HepG2 (cell line): ENCODE results near the gene HSD17B8. TPM values are rescaled to one million over a fixed set of nuclear protein-coding genes. Genes with fewer than 3 reads are reported as not detected.
A peak's percentile ranks its signal among the peaks of the same experiment; 100 is the strongest.

ENCODE experiments used
- ATAC-seq: fragments of 200-7000 bp; cut with Tn5 transposase; 3 replicates; pipeline ENCODE4 v1.9.1; 2020; ENCODE audit warnings: mild to moderate bottlenecking, moderate library complexity
- BruUV-seq: library from RNA; stranded (reverse); fragments of 400-500 nt; replicated peaks from 2 replicates; lab custom pipeline; 2021; lab: Mats Ljungman, UMichigan
- CTCF ChIA-PET: fragments of 300-600 bp; formaldehyde crosslinking; extraction: SDS; loops from one replicate; lab custom pipeline; 2021; ENCODE audit warnings: low total read pairs, inconsistent platforms, low intra/inter-chr PET ratio; lab: Yijun Ruan, JAX
- POLR2A ChIA-PET: fragments of 350-600 bp; sonication (Branson Sonifier 250); formaldehyde crosslinking; loops from one replicate; lab custom pipeline; 2020; ENCODE audit warnings: antibody characterized with exemption, inconsistent platforms; lab: Yijun Ruan, JAX
- DNase-seq: peaks from one replicate; pipeline ENCODE4 v3.0.0-alpha.2; 2015; ENCODE audit warnings: low spot score
- FAIRE-seq: peaks from 3 replicates; lab custom pipeline; 2011; peaks lifted over from hg19 to GRCh38; lab: Jason Lieb, UNC
- H2AFZ ChIP-seq: one replicate; pipeline ENCODE4 v1.6.1; 2011; ENCODE audit warnings: low read length, inconsistent platforms
- H3K27ac ChIP-seq: fragments of 300-600 bp; 3 replicates; pipeline ENCODE4 v1.8.0; 2011; ENCODE audit warnings: mixed run types, mild to moderate bottlenecking, mixed read lengths, low read length, inconsistent platforms; ENCODE audit not compliant: insufficient read depth; ENCODE audit errors: extremely low read length
- H3K27me3 ChIP-seq, 2 experiments: fragments of 200-600 bp in 1 of 2; 2 replicates in 1 of 2; 3 replicates in 1 of 2; pipeline versions ENCODE4 v1.6.0 to v1.8.0; 2011; ENCODE audit warnings: low read length in 2 of 2, mild to moderate bottlenecking in 2 of 2, moderate library complexity in 2 of 2, inconsistent platforms in 1 of 2; ENCODE audit not compliant: insufficient read depth in 2 of 2, control insufficient read depth in 1 of 2
- H3K36me3 ChIP-seq, 2 experiments: fragments of 200-600 bp in 1 of 2; replicated peaks in 1 of 2; 2 replicates in 1 of 2; 3 replicates in 1 of 2; pipeline versions ENCODE4 v1.5.1 to v1.8.0; 2011; ENCODE audit warnings: low read length in 2 of 2, inconsistent platforms in 1 of 2; ENCODE audit not compliant: insufficient read depth in 2 of 2, control insufficient read depth in 1 of 2
- H3K4me1 ChIP-seq: 2 replicates; pipeline ENCODE4 v1.5.1; 2012; ENCODE audit warnings: low read length, inconsistent platforms; ENCODE audit not compliant: insufficient read depth
- H3K4me2 ChIP-seq: 2 replicates; pipeline ENCODE4 v1.6.0; 2011; ENCODE audit warnings: low read depth, low read length, inconsistent platforms
- H3K4me3 ChIP-seq, 3 experiments: fragments of 200-600 bp in 1 of 3; sonication (generic), shearing (Covaris generic) in 1 of 3; replicated peaks in 1 of 3; 2 replicates each; pipeline ENCODE4 v1.5.1; 2011 to 2016; ENCODE audit warnings: low read length in 3 of 3, inconsistent platforms in 2 of 3, low read depth in 2 of 3, mild to moderate bottlenecking in 2 of 3, control low read depth in 1 of 3, mixed read lengths in 1 of 3; ENCODE audit not compliant: insufficient read depth in 1 of 3
- H3K79me2 ChIP-seq: one replicate; pipeline ENCODE4 v1.6.1; 2011; ENCODE audit warnings: low read length, inconsistent platforms; ENCODE audit not compliant: insufficient read depth
- H3K9ac ChIP-seq: 2 replicates; pipeline ENCODE4 v1.6.0; 2011; ENCODE audit warnings: mild to moderate bottlenecking, low read depth, low read length, inconsistent platforms; ENCODE audit not compliant: insufficient read depth
- H3K9me3 ChIP-seq: 2 replicates; pipeline ENCODE4 v1.5.1; 2012; ENCODE audit warnings: mild to moderate bottlenecking, low read length
- H4K20me1 ChIP-seq: 2 replicates; pipeline ENCODE4 v1.6.0; 2011; ENCODE audit warnings: inconsistent platforms, mild to moderate bottlenecking, low read length, moderate library complexity; ENCODE audit not compliant: insufficient read depth
- AGO2 ChIP-seq: fragments of 200-400 bp; formaldehyde crosslinking; optimal IDR thresholded peaks from 2 replicates; pipeline ENCODE3; 2017; ENCODE audit warnings: mild to moderate bottlenecking, low read depth, low read length, moderate library complexity
- CC2D1A ChIP-seq: sonication (generic); formaldehyde crosslinking; IDR thresholded peaks from 2 replicates; pipeline ENCODE4 v1.8.1; 2023; ENCODE audit warnings: mild to moderate bottlenecking, missing genetic modification reagents
- HMG20A ChIP-seq: IDR thresholded peaks from 2 replicates; pipeline ENCODE4 v1.6.1; 2016; ENCODE audit warnings: borderline replicate concordance
- MED1 ChIP-seq: sonication (generic); formaldehyde crosslinking; IDR thresholded peaks from 2 replicates; pipeline ENCODE4 v1.4.0; 2020; ENCODE audit warnings: missing genetic modification reagents
- POLR2A ChIP-seq, 2 experiments: IDR thresholded peaks; 2 replicates each; pipeline ENCODE4 v1.6.1; 2011; ENCODE audit warnings: low read depth in 2 of 2, low read length in 2 of 2, mild to moderate bottlenecking in 1 of 2, moderate library complexity in 1 of 2; ENCODE audit not compliant: insufficient read depth in 1 of 2
- RBFOX2 ChIP-seq: fragments of 200-400 bp; formaldehyde crosslinking; IDR thresholded peaks from 2 replicates; pipeline ENCODE4 v1.6.1; 2017; ENCODE audit warnings: low read depth, mild to moderate bottlenecking, low read length
- ZFX ChIP-seq: sonication (generic); formaldehyde crosslinking; IDR thresholded peaks from 2 replicates; pipeline ENCODE4 v1.4.0; 2020; ENCODE audit warnings: mild to moderate bottlenecking, low read depth, missing genetic modification reagents, moderate library complexity
- ZNF329 ChIP-seq: sonication (generic); formaldehyde crosslinking; IDR thresholded peaks from 2 replicates; pipeline ENCODE4 v1.9.0; 2021; ENCODE audit warnings: low read depth, mild to moderate bottlenecking, missing genetic modification reagents
- ZNF569 ChIP-seq: sonication (generic); formaldehyde crosslinking; IDR thresholded peaks from 2 replicates; pipeline ENCODE4 v1.5.0; 2020; ENCODE audit warnings: mild to moderate bottlenecking, missing genetic modification reagents, moderate library complexity, borderline replicate concordance
- WGBS: methylation state at CpG from one replicate; pipeline ENCODE4 v1.1.6; 2017; ENCODE audit warnings: low lambda C conversion rate; 5-methylcytosine and 5-hydroxymethylcytosine counted together
- in situ Hi-C: cut with HindIII; loops from 2 replicates; pipeline ENCODE4 v1.10.0; 2017; ENCODE audit warnings: low pct_unique_long_range_greater_than_20kb; ENCODE audit not compliant: extremely low pct_ligation_motif_present
- intact Hi-C: fragments of 100-400 bp; cut with micrococcal nuclease; formaldehyde crosslinking; loops from one replicate; pipeline ENCODE4 v1.10.0; 2022; ENCODE audit not compliant: unreplicated experiment
- polyA plus RNA-seq, 8 experiments: library from polyadenylated mRNA; depleted of rRNA in 3 of 8; stranded (reverse) in 7 of 8; unstranded in 1 of 8; fragments of >200 nt; fragmentation: Illumina TruSeq in 4 of 8; extraction: Trizol in 4 of 8; gene quantifications; 2 replicates each; pipeline versions ENCODE4 v1.2.1 to v1.2.3, GENCODE V29; 2011 to 2016; ENCODE audit warnings: low read depth in 4 of 8, missing spikeins in 1 of 8, mixed read lengths in 1 of 8; ENCODE audit not compliant: insufficient read depth in 1 of 8
- total RNA-seq, 5 experiments: library from RNA; depleted of rRNA; stranded (reverse); fragments of >200 nt; fragmentation: Illumina TruSeq; extraction: Trizol; gene quantifications; 2 replicates each; pipeline ENCODE4 v1.2.3, GENCODE V29; 2016; ENCODE audit warnings: low read depth in 1 of 5

The HSD17B8 gene
- total and polyA plus RNA-seq, 2 of the 13 experiments (the other 11 are each of a cell fraction or from before 2014, with no cell fraction given) = 12.6 to 20.1 TPM

DNA sequence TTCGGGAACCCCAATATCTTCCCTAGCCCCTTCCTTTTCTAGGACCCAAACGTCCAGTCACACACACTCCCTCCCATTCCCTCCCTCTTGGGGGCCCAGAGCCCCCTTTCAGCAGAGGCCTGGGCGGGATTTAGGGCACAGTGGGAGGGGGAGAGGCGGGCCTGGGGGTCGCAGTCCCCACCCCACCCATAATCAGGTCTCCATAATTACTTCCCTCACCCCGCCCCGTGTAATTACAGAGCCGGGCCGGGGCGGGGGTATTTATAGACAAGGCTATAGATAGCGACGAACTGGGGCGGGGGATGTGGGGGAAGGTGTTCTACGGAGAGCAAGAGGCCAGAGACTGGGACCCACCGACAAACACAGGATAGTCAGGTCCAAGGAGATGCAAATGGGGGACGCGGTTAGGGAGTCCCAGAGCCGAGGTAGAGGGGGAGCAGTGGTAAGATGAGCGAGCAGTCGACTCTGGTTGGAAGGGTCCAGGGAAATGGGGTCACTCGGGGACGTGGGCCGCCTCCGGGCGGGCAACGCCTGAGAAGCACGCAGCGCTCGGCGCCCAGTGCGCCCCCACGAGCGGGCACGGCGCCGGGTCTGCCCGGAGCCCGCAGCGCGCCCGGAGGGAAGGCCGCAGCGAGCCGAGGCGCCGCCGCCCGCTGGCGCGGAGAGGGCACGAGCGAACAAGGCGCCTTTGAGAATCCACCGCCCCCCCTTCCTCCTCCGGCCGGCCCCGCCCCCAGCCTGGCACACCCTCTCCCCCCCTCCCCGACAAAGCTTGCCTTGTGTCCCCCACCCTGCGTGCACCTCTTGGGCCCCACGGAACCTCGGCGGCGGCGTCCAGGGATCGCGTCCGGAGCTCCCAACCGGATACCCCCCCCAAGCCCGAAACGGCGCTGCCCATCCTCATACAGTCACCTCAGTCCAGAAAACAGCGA is 11.5 kb upstream of the HSD17B8 start:
- peaks cover 45% of the 10 kb centered on the region for H3K4me1 ChIP-seq
- intact Hi-C loops = no loop called here
- peak; percentile 76 for TF ChIP-seq AGO2
- TF ChIP-seq RBFOX2 = peak; percentile 67
- TF ChIP-seq CC2D1A = no peak
- no peak for ATAC-seq
- POLR2A ChIA-PET = interaction anchor here (1.6 kb wide), 1 partner anchor 16 kb away, joined by 5 read pairs; the partner anchor contains the start of gene RING1
- in situ Hi-C loops = no loop called here
- no peaks in the 10 kb centered on the region for H3K9me3 ChIP-seq
- no peak overlapping the region for H2AFZ ChIP-seq
- peaks cover 11% of the 10 kb centered on the region for H4K20me1 ChIP-seq
- no peak overlapping the region for H3K4me2 ChIP-seq
- 92% methylated on average over 70 of the region's 72 CpGs for WGBS
- H3K79me2 ChIP-seq = no peaks in the 10 kb centered on the region
- peaks cover 19 to 34% of the 10 kb centered on the region in 2 experiments for H3K36me3 ChIP-seq
- H3K9ac ChIP-seq = no peak overlapping the region
- peaks cover 0 to 15% of the 10 kb centered on the region in 2 experiments; a peak in 1 of 5 replicates for H3K27me3 ChIP-seq
- no peak overlapping the region for H3K4me3 ChIP-seq
- no peak for DNase-seq
- CTCF ChIA-PET = no interaction called here
- no peak for FAIRE-seq
- H3K27ac ChIP-seq = no peak overlapping the region
- no TSS peak for BruUV-seq

- H3K27me3 ChIP-seq = peaks cover 0 to 10% of the 10 kb centered on the region in 2 experiments; a peak in 1 of 5 replicates
- WGBS = 94% methylated on average over 6 of the region's 6 CpGs
- peaks cover 52% of the 10 kb centered on the region for H3K4me1 ChIP-seq
- H3K27ac ChIP-seq = no peak overlapping the region
- TF ChIP-seq ZNF569 (CRISPR knock-in tag) (no peak), AGO2 (peak; percentile 26), MED1 (CRISPR knock-in tag) (no peak), ZNF329 (CRISPR knock-in tag) (no peak), ZFX (0 out of 2 replicates have a peak, but pooled peaks have one; percentile 15), POLR2A (IDR thresholded peaks at IDR 0.05; ENCODE audit: insufficient read depth in 1 of 2, low read depth in 2 of 2, low read length in 2 of 2) (peak in 1 of 2 experiments; percentile 42; a peak in 1 of 4 replicates), RBFOX2 (peak; percentile 14; the same call in 1 of the 2 replicates), HMG20A (no peak)
- TF ChIP-seq, all 625 proteins: peak for 4
- intact Hi-C loops (no loop called here), in situ Hi-C loops (no loop called here)
- peaks cover 16% of the 10 kb centered on the region for H4K20me1 ChIP-seq
- no peaks in the 10 kb centered on the region for H3K9me3 ChIP-seq
- ATAC-seq = no peak
- FAIRE-seq = no peak
- no peak overlapping the region for H3K9ac ChIP-seq
- no peak overlapping the region for H3K4me3 ChIP-seq
- no peaks in the 10 kb centered on the region for H3K79me2 ChIP-seq
- ChIA-PET POLR2A (no interaction called here), CTCF (no interaction called here)
- peaks cover 19 to 34% of the 10 kb centered on the region in 2 experiments for H3K36me3 ChIP-seq
- DNase-seq = no peak
- no TSS peak for BruUV-seq
- no peak overlapping the region for H3K4me2 ChIP-seq
- H2AFZ ChIP-seq = no peak overlapping the region
These were observed 10.8 kb upstream of the HSD17B8 start for GRCh38 chr6:33193619-33194018.
